Urothelium cell line (cell line): ENCODE data around the gene GAS7.
"Not testable (repeated sequence)": the region's sequence is repeated elsewhere in the genome, so short reads cannot be mapped to it uniquely, and the experiment has no call there.

Experiments
- DNase-seq: peaks from one replicate; pipeline ENCODE4 v3.0.0; 2011; ENCODE audit warnings: low spot score, mixed read lengths
- FAIRE-seq: peaks from 2 replicates; lab custom pipeline; 2011; peaks lifted over from hg19 to GRCh38; lab: Jason Lieb, UNC

GAS7 gene

GRCh38 chr17:10032118-10032852, 166.1 kb downstream of the GAS7 start:
- no peak for FAIRE-seq
- no peak for DNase-seq

GRCh38 chr17:10031606-10032005, 166.8 kb downstream of the GAS7 start:
- FAIRE-seq = no peak
- DNase-seq = no peak

- FAIRE-seq (no peak), DNase-seq (no peak)
These were observed 167.3 kb downstream of the GAS7 start for GRCh38 chr17:10031127-10031526.

- DNase-seq = no peak
- FAIRE-seq = no peak
These were observed 169.3 kb downstream of the GAS7 start for GRCh38 chr17:10029129-10029528.

GRCh38 chr17:10025976-10026901, 172.2 kb downstream of the GAS7 start:
- FAIRE-seq = no peak
- no peak for DNase-seq

GRCh38 chr17:10025224-10025623, 173.2 kb downstream of the GAS7 start:
- no peak for FAIRE-seq
- DNase-seq = no peak

GRCh38 chr17:10022416-10022815, 176.0 kb downstream of the GAS7 start:
- no peak for DNase-seq
- no peak for FAIRE-seq

GRCh38 chr17:10021272-10021984, 177.0 kb downstream of the GAS7 start:
- no peak for DNase-seq

GRCh38 chr17:10019941-10020451, 178.4 kb downstream of the GAS7 start:
- no peak for FAIRE-seq
- no peak for DNase-seq

More at GRCh38 chr17:10021272-10021984, 177.0 kb downstream of the GAS7 start:
- FAIRE-seq = no peak

- DNase-seq (no peak), FAIRE-seq (no peak)
These were observed 179.9 kb downstream of the GAS7 start for GRCh38 chr17:10018461-10018891.

GRCh38 chr17:10016958-10017570, 181.3 kb downstream of the GAS7 start:
- not testable (repeated sequence) for DNase-seq, FAIRE-seq

GRCh38 chr17:10013365-10014112, 184.9 kb downstream of the GAS7 start:
- no peak for FAIRE-seq
- no peak for DNase-seq

- no peak for FAIRE-seq
- DNase-seq = no peak
These were observed 187.7 kb downstream of the GAS7 start for GRCh38 chr17:10010752-10011151.

GRCh38 chr17:10003705-10004104, 194.7 kb downstream of the GAS7 start:
- FAIRE-seq = no peak

GRCh38 chr17:10002567-10003360, 195.6 kb downstream of the GAS7 start:
- not testable (repeated sequence) for DNase-seq, FAIRE-seq

More at GRCh38 chr17:10003705-10004104, 194.7 kb downstream of the GAS7 start:
- no peak for DNase-seq

GRCh38 chr17:10001306-10001873, 197.0 kb downstream of the GAS7 start:
- FAIRE-seq = no peak
- DNase-seq = no peak

- FAIRE-seq (no peak), DNase-seq (no peak)
These were observed 198.3 kb downstream of the GAS7 start for GRCh38 chr17:9999919-10000695.

GRCh38 chr17:9998060-9998459, 200.3 kb downstream of the GAS7 start:
- FAIRE-seq = no peak
- no peak for DNase-seq
